Fibroblast of skin of left biceps (primary cell): ENCODE measurements around the gene PIK3R2.
"Not testable (repeated sequence)": the region's sequence is repeated elsewhere in the genome, so short reads cannot be mapped to it uniquely, and the experiment has no call there.

Source experiments
- DNase-seq, 2 experiments: peaks; one replicate each; pipeline ENCODE4 v3.0.0-alpha.2; 2013; ENCODE audit warnings: low read depth in 2 of 2

The PIK3R2 gene

GRCh38 chr19:18152817-18153555 is at the start of gene PIK3R2:
Gene PIK3R2, plus strand, starts transcription at chr19:18153163. Its CDS starts 2,717 bp downstream, at chr19:18155880.
- DNase-seq = peak; percentile 94 to 95

GRCh38 chr19:18104793-18105131 is 48.2 kb upstream of the PIK3R2 start:
- DNase-seq = no peak

- DNase-seq = not testable (repeated sequence)
Measured at GRCh38 chr19:18105259-18105658, 47.7 kb upstream of the PIK3R2 start.

- no peak for DNase-seq
Measured at GRCh38 chr19:18107235-18107634, 45.7 kb upstream of the PIK3R2 start.

GRCh38 chr19:18108897-18109296 is 44.1 kb upstream of the PIK3R2 start:
- no peak for DNase-seq

- DNase-seq = no peak
Measured at GRCh38 chr19:18109341-18109732, 43.6 kb upstream of the PIK3R2 start.

GRCh38 chr19:18109733-18110608 is 43.0 kb upstream of the PIK3R2 start:
- DNase-seq = no peak

GRCh38 chr19:18110609-18111232 is 42.2 kb upstream of the PIK3R2 start:
- DNase-seq = no peak

- DNase-seq = peak; percentile 28 to 29
Measured at GRCh38 chr19:18112989-18113478, 39.9 kb upstream of the PIK3R2 start.

GRCh38 chr19:18113827-18114226 is 39.1 kb upstream of the PIK3R2 start:
- no peak for DNase-seq

GRCh38 chr19:18114483-18114882 is 38.5 kb upstream of the PIK3R2 start:
- DNase-seq = no peak

GRCh38 chr19:18117364-18117691 is 35.6 kb upstream of the PIK3R2 start:
- no peak for DNase-seq

- peak; percentile 37 to 57 for DNase-seq
Measured at GRCh38 chr19:18117692-18118378, 35.1 kb upstream of the PIK3R2 start.

- no peak for DNase-seq
Measured at GRCh38 chr19:18118420-18119012, 34.4 kb upstream of the PIK3R2 start.

GRCh38 chr19:18119013-18119716 is 33.8 kb upstream of the PIK3R2 start:
- no peak for DNase-seq

GRCh38 chr19:18119717-18120105 is 33.3 kb upstream of the PIK3R2 start:
- no peak for DNase-seq

GRCh38 chr19:18120127-18120526 is 32.8 kb upstream of the PIK3R2 start:
- no peak for DNase-seq

- no peak for DNase-seq
Measured at GRCh38 chr19:18121166-18121565, 31.8 kb upstream of the PIK3R2 start.

- no peak for DNase-seq
Measured at GRCh38 chr19:18122424-18122823, 30.5 kb upstream of the PIK3R2 start.

GRCh38 chr19:18122860-18123795 is 29.8 kb upstream of the PIK3R2 start:
- DNase-seq = no peak
